ENCODE results near the gene DOCK2. TPM values are rescaled to one million over a fixed set of nuclear protein-coding genes. Genes with fewer than 3 reads are reported as not detected.

Gene DOCK2
- total RNA-seq, 1 donor, result 6.2 TPM

- Histone ChIP-seq H3K9me3 (ENCODE audit: low read depth, low read length) (no peaks in the 10 kb centered on the region), H3K27me3 (ENCODE audit: insufficient read depth, low read length) (no peaks in the 10 kb centered on the region), H3K27ac (ENCODE audit: low read depth, low read length) (no peak overlapping the region), H3K79me2 (ENCODE audit: insufficient read depth, low read length) (no peaks in the 10 kb centered on the region), H3K36me3 (ENCODE audit: insufficient read depth, low read length) (no peaks in the 10 kb centered on the region), H2AFZ (ENCODE audit: low read length) (no peak overlapping the region), H3K4me2 (ENCODE audit: insufficient read depth, low read length) (no peak overlapping the region), H3K4me1 (ENCODE audit: insufficient read depth, low read length) (peaks cover 19% of the 10 kb centered on the region), H4K20me1 (ENCODE audit: insufficient read depth, low read length) (no peaks in the 10 kb centered on the region), H3K4me3 (ENCODE audit: insufficient read depth, low read length) (no peak overlapping the region)
- TF ChIP-seq CTCF (IDR thresholded peaks at IDR 0.05; ENCODE audit: extremely low read depth, low read depth, low read length), result no peak
- no peak for DNase-seq (ENCODE audit: insufficient read length, low spot score, missing footprints)
Measured at GRCh38 chr5:169795338-169795737, 158.3 kb downstream of the DOCK2 start.

GRCh38 chr5:169796731-169797130 lies 159.7 kb downstream of the DOCK2 start:
- TF ChIP-seq CTCF (IDR thresholded peaks at IDR 0.05; ENCODE audit: extremely low read depth, low read depth, low read length), result no peak
- no peak overlapping the region for H2AFZ ChIP-seq (ENCODE audit: low read length)
- H3K27ac ChIP-seq (ENCODE audit: low read depth, low read length), result no peak overlapping the region
- no peak overlapping the region for H3K4me3 ChIP-seq (ENCODE audit: insufficient read depth, low read length)
- no peaks in the 10 kb centered on the region for H3K36me3 ChIP-seq (ENCODE audit: insufficient read depth, low read length)
- H4K20me1 ChIP-seq (ENCODE audit: insufficient read depth, low read length), result no peaks in the 10 kb centered on the region
- peaks cover 26% of the 10 kb centered on the region for H3K4me1 ChIP-seq (ENCODE audit: insufficient read depth, low read length)
- no peak for DNase-seq (ENCODE audit: insufficient read length, low spot score, missing footprints)
- H3K79me2 ChIP-seq (ENCODE audit: insufficient read depth, low read length), result no peaks in the 10 kb centered on the region
- H3K4me2 ChIP-seq (ENCODE audit: insufficient read depth, low read length), result no peak overlapping the region
- no peaks in the 10 kb centered on the region for H3K9me3 ChIP-seq (ENCODE audit: low read depth, low read length)
- H3K27me3 ChIP-seq (ENCODE audit: insufficient read depth, low read length), result no peaks in the 10 kb centered on the region

GRCh38 chr5:169797577-169797976 lies 160.5 kb downstream of the DOCK2 start:
- H3K36me3 ChIP-seq (ENCODE audit: insufficient read depth, low read length), result no peaks in the 10 kb centered on the region
- peaks cover 34% of the 10 kb centered on the region for H3K4me1 ChIP-seq (ENCODE audit: insufficient read depth, low read length)
- TF ChIP-seq CTCF (IDR thresholded peaks at IDR 0.05; ENCODE audit: extremely low read depth, low read depth, low read length), result no peak
- H3K79me2 ChIP-seq (ENCODE audit: insufficient read depth, low read length), result no peaks in the 10 kb centered on the region
- H3K4me3 ChIP-seq (ENCODE audit: insufficient read depth, low read length), result no peak overlapping the region
- H3K4me2 ChIP-seq (ENCODE audit: insufficient read depth, low read length), result no peak overlapping the region
- H3K27ac ChIP-seq (ENCODE audit: low read depth, low read length), result no peak overlapping the region
- H3K9me3 ChIP-seq (ENCODE audit: low read depth, low read length), result no peaks in the 10 kb centered on the region
- no peaks in the 10 kb centered on the region for H3K27me3 ChIP-seq (ENCODE audit: insufficient read depth, low read length)
- no peak for DNase-seq (ENCODE audit: insufficient read length, low spot score, missing footprints)
- H4K20me1 ChIP-seq (ENCODE audit: insufficient read depth, low read length), result no peaks in the 10 kb centered on the region
- no peak overlapping the region for H2AFZ ChIP-seq (ENCODE audit: low read length)

GRCh38 chr5:169798438-169798837 lies 161.4 kb downstream of the DOCK2 start:
- H4K20me1 ChIP-seq (ENCODE audit: insufficient read depth, low read length), result no peaks in the 10 kb centered on the region
- no peaks in the 10 kb centered on the region for H3K9me3 ChIP-seq (ENCODE audit: low read depth, low read length)
- H3K27me3 ChIP-seq (ENCODE audit: insufficient read depth, low read length), result no peaks in the 10 kb centered on the region
- TF ChIP-seq CTCF (IDR thresholded peaks at IDR 0.05; ENCODE audit: extremely low read depth, low read depth, low read length), result no peak
- no peak overlapping the region for H3K4me3 ChIP-seq (ENCODE audit: insufficient read depth, low read length)
- no peaks in the 10 kb centered on the region for H3K36me3 ChIP-seq (ENCODE audit: insufficient read depth, low read length)
- H3K4me2 ChIP-seq (ENCODE audit: insufficient read depth, low read length), result no peak overlapping the region
- peaks cover 41% of the 10 kb centered on the region for H3K4me1 ChIP-seq (ENCODE audit: insufficient read depth, low read length)
- H3K27ac ChIP-seq (ENCODE audit: low read depth, low read length), result no peak overlapping the region
- DNase-seq (ENCODE audit: insufficient read length, low spot score, missing footprints), result no peak
- no peaks in the 10 kb centered on the region for H3K79me2 ChIP-seq (ENCODE audit: insufficient read depth, low read length)
- H2AFZ ChIP-seq (ENCODE audit: low read length), result no peak overlapping the region
